NCI-H1436 treated with DMSO at 0.1 percent for 48 hours (cell line): ENCODE results near the gene GPR142.

Experiments
- DNase-seq: peaks from one replicate; lab custom pipeline; 2025; lab: John Stamatoyannopoulos, UW

GPR142 gene

GRCh38 chr17:74367206-74367605, at the start of gene GPR142:
TSS of gene GPR142 (plus strand) at chr17:74367506. CDS start at chr17:74369541, 2,035 bp downstream.
- DNase-seq = no peak

GRCh38 chr17:74318391-74318790, 48.9 kb upstream of the GPR142 start:
- DNase-seq = no peak

- no peak for DNase-seq
Observed at GRCh38 chr17:74324521-74324920, 42.8 kb upstream of the GPR142 start.

- DNase-seq = no peak
Observed at GRCh38 chr17:74325376-74325742, 41.9 kb upstream of the GPR142 start.

- no peak for DNase-seq
Observed at GRCh38 chr17:74325743-74326379, 41.4 kb upstream of the GPR142 start, which contains the start of gene KIF19. TSS of gene KIF19 (plus strand) at chr17:74326226. CDS start at chr17:74326350, 124 bp downstream.

GRCh38 chr17:74326506-74326905, 40.8 kb upstream of the GPR142 start:
- no peak for DNase-seq

- DNase-seq = no peak
Observed at GRCh38 chr17:74328487-74328886, 38.8 kb upstream of the GPR142 start.

GRCh38 chr17:74329378-74329777, 37.9 kb upstream of the GPR142 start:
- DNase-seq = no peak

GRCh38 chr17:74330446-74330845, 36.9 kb upstream of the GPR142 start:
- DNase-seq = no peak

- peak; percentile 57 for DNase-seq
Observed at GRCh38 chr17:74332017-74332650, 35.2 kb upstream of the GPR142 start.

GRCh38 chr17:74332763-74333283, 34.5 kb upstream of the GPR142 start:
- DNase-seq = peak; percentile 87

- no peak for DNase-seq
Observed at GRCh38 chr17:74334393-74335039, 32.8 kb upstream of the GPR142 start.

GRCh38 chr17:74335529-74336062, 31.7 kb upstream of the GPR142 start:
- no peak for DNase-seq

GRCh38 chr17:74336307-74336706, 31.0 kb upstream of the GPR142 start:
- DNase-seq = no peak

- DNase-seq = no peak
Observed at GRCh38 chr17:74337834-74338500, 29.3 kb upstream of the GPR142 start.

GRCh38 chr17:74339537-74340195, 27.6 kb upstream of the GPR142 start:
- DNase-seq = peak; percentile 90

GRCh38 chr17:74340470-74341023, 26.8 kb upstream of the GPR142 start:
- DNase-seq = no peak

- DNase-seq = no peak
Observed at GRCh38 chr17:74342224-74342623, 25.1 kb upstream of the GPR142 start.

GRCh38 chr17:74343121-74343520, 24.2 kb upstream of the GPR142 start:
- DNase-seq = no peak

GRCh38 chr17:74343526-74344284, 23.6 kb upstream of the GPR142 start:
- DNase-seq = no peak

GRCh38 chr17:74344658-74345057, 22.6 kb upstream of the GPR142 start:
- no peak for DNase-seq
